Measurements from ENCODE around the gene NUP58.

The NUP58 gene

GRCh38 chr13:25301347-25302113, at the start of gene NUP58:
Gene NUP58 (plus strand): TSS chr13:25301625. CDS start chr13:25301774, 149 bp downstream.
- DNase-seq (ENCODE audit: low read depth), result peak; percentile 94

- DNase-seq (ENCODE audit: low read depth), result no peak
Observed at GRCh38 chr13:25252225-25252624, 49.2 kb upstream of the NUP58 start.

GRCh38 chr13:25252752-25253151, 48.7 kb upstream of the NUP58 start:
- no peak for DNase-seq (ENCODE audit: low read depth)

- no peak for DNase-seq (ENCODE audit: low read depth)
Observed at GRCh38 chr13:25253702-25254101, 47.7 kb upstream of the NUP58 start.

- no peak for DNase-seq (ENCODE audit: low read depth)
Observed at GRCh38 chr13:25262261-25262660, 39.2 kb upstream of the NUP58 start.

- peak; percentile 26 for DNase-seq (ENCODE audit: low read depth)
Observed at GRCh38 chr13:25266706-25267105, 34.7 kb upstream of the NUP58 start.

GRCh38 chr13:25267715-25268114, 33.7 kb upstream of the NUP58 start:
- peak; percentile 53 for DNase-seq (ENCODE audit: low read depth)

GRCh38 chr13:25268561-25268960, 32.9 kb upstream of the NUP58 start:
- DNase-seq (ENCODE audit: low read depth), result no peak

- DNase-seq (ENCODE audit: low read depth), result no peak
Observed at GRCh38 chr13:25276748-25277147, 24.7 kb upstream of the NUP58 start.

- DNase-seq (ENCODE audit: low read depth), result no peak
Observed at GRCh38 chr13:25280396-25280795, 21.0 kb upstream of the NUP58 start.

GRCh38 chr13:25281193-25281934, 20.1 kb upstream of the NUP58 start:
- no peak for DNase-seq (ENCODE audit: low read depth)

GRCh38 chr13:25281935-25282332, 19.5 kb upstream of the NUP58 start:
- DNase-seq (ENCODE audit: low read depth), result no peak

- DNase-seq (ENCODE audit: low read depth), result peak; percentile 46
Observed at GRCh38 chr13:25286308-25286968, 15.0 kb upstream of the NUP58 start.

- peak; percentile 75 for DNase-seq (ENCODE audit: low read depth)
Observed at GRCh38 chr13:25286969-25287961, 14.2 kb upstream of the NUP58 start, which contains the start of gene MTMR6. Gene MTMR6 (minus strand): TSS chr13:25287488. CDS start chr13:25287247, 241 bp downstream.

GRCh38 chr13:25288966-25289365, 12.5 kb upstream of the NUP58 start:
- DNase-seq (ENCODE audit: low read depth), result no peak

- no peak for DNase-seq (ENCODE audit: low read depth)
Observed at GRCh38 chr13:25291691-25292090, 9.7 kb upstream of the NUP58 start.

GRCh38 chr13:25292301-25292700, 9.1 kb upstream of the NUP58 start:
- DNase-seq (ENCODE audit: low read depth), result peak; percentile 61

- DNase-seq (ENCODE audit: low read depth), result no peak
Observed at GRCh38 chr13:25295228-25295627, 6.2 kb upstream of the NUP58 start.

GRCh38 chr13:25295701-25296100, 5.7 kb upstream of the NUP58 start:
- no peak for DNase-seq (ENCODE audit: low read depth)

- DNase-seq (ENCODE audit: low read depth), result no peak
Observed at GRCh38 chr13:25300861-25301346, 521 bp upstream of the NUP58 start.

GRCh38 chr13:25302121-25302520, 696 bp downstream of the NUP58 start:
- DNase-seq (ENCODE audit: low read depth), result peak; percentile 28
